PFSK-1 (cell line): Measurements from ENCODE around the gene RDH16.

Experiments
- POLR2AphosphoS5 ChIP-seq: IDR thresholded peaks from 2 replicates; pipeline ENCODE4 v1.6.1; 2012; ENCODE audit warnings: low read depth, mild to moderate bottlenecking, control low read depth, low read length, moderate library complexity
- REST ChIP-seq, 2 experiments: IDR thresholded peaks; 2 replicates each; pipeline versions ENCODE4 v1.6.1 to v1.8.0; 2011 to 2012; ENCODE audit warnings: low read depth in 2 of 2, low read length in 2 of 2, control low read depth in 1 of 2, inconsistent platforms in 1 of 2, mild to moderate bottlenecking in 1 of 2, moderate library complexity in 1 of 2; ENCODE audit not compliant: insufficient read depth in 1 of 2
- TAF1 ChIP-seq: IDR thresholded peaks from 2 replicates; pipeline ENCODE4 v1.6.1; 2012; ENCODE audit warnings: low read length, control low read depth, borderline replicate concordance; ENCODE audit not compliant: insufficient read depth

- no peak for TF ChIP-seq POLR2AphosphoS5
- TF ChIP-seq TAF1: no peak
- no peak for TF ChIP-seq REST (IDR thresholded peaks at IDR 0.05; ENCODE audit: insufficient read depth in 1 of 2, low read depth in 2 of 2, low read length in 2 of 2)
Observed at GRCh38 chr12:56928262-56928661, 29.1 kb downstream of the RDH16 start.
